Lower leg skin (tissue), 4 donors: ENCODE data around the gene KLHL15. TPM values are rescaled to one million over a fixed set of nuclear protein-coding genes. Genes with fewer than 3 reads are reported as not detected.

ENCODE experiments used
- DNase-seq, 2 donors: peaks; one replicate each; pipeline ENCODE4 v3.0.0-alpha.2; 2019; ENCODE audit warnings: low spot score in 2 of 2
- H3K4me3 ChIP-seq: fragments of 200-600 bp; sonication (generic); 2 replicates; pipeline ENCODE4 v1.5.1; 2017; ENCODE audit warnings: mild to moderate bottlenecking, low read depth; ENCODE audit not compliant: poor library complexity, severe bottlenecking
- CTCF ChIP-seq, 3 donors: fragments of 450-650 bp; IDR thresholded peaks; one replicate each; pipeline ENCODE4 v1.5.1; 2016; ENCODE audit warnings: antibody characterized with exemption in 3 of 3, mild to moderate bottlenecking in 3 of 3, moderate library complexity in 2 of 3
- POLR2A ChIP-seq, 2 donors: fragments of 450-650 bp; IDR thresholded peaks; one replicate each; pipeline ENCODE4 v1.6.1; 2016 to 2017; ENCODE audit warnings: antibody characterized with exemption in 2 of 2, mild to moderate bottlenecking in 1 of 2, moderate library complexity in 1 of 2
- WGBS, 2 donors: methylation state at CpG; one replicate each; pipeline ENCODE4 v1.1.5; 2018; 5-methylcytosine and 5-hydroxymethylcytosine counted together
- intact Hi-C: fragments of 100-400 bp; cut with DNase I; formaldehyde crosslinking; loops from one replicate; pipeline ENCODE4 v1.15.0; 2023; ENCODE audit warnings: low total_unique reads
- total RNA-seq, 4 donors: library from RNA; depleted of rRNA; stranded (reverse); fragments of >200 nt; gene quantifications; one replicate each; pipeline ENCODE4 v1.1.0, GENCODE V29; 2016

Gene KLHL15
- total RNA-seq, 4 donors from 2014 or later = 4.7 to 5.5 (median 5.3) TPM

DNA sequence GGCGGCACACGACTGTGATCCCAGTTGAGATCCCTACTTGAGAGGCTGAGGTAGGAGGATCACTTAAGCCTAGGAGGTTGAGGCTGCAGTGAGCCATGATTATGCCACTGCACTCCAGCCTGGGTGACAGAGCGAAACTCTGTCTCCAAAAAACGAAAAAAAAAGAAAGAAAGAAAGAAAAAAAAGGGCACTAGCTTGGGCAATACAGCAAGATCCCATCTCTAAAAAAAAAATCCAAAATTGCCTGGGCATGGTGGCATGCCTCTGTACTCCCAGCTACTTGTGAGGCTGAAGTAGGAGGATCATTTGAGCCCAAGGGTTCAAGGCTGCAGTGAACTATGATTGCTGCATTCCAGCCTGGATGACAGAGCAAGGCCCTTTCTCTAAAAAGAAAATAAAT, 10.7 kb upstream of the KLHL15 start:
- no peak for DNase-seq
- no peak overlapping the region for H3K4me3 ChIP-seq
- WGBS, 2 donors = 69 to 77% methylated on average over 4 of the region's 4 CpGs
- intact Hi-C loops = no loop called here
- TF ChIP-seq POLR2A (IDR thresholded peaks at IDR 0.05) = no peak
- no peak for TF ChIP-seq CTCF (IDR thresholded peaks at IDR 0.05)

DNA sequence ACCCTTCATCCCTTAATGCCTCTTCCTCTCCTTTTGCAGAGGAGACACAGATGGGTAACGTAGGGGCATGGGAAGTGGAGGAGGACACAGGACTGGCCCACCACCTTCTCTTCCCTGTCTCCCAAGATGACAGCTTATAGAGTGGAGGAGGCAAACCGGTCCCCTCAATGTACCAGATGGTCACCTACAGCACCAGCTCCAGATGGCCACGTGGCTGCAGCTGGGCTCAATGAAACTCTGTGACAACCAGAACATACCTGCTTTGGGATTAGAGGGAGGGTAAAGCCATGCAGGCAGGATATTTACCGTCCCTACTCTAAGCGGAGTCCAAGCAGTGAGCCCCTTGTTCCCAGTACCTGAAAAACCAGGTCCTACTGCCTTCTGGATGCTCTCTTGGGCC, 7.5 kb upstream of the KLHL15 start:
- no peak for DNase-seq
- no peak overlapping the region for H3K4me3 ChIP-seq
- TF ChIP-seq POLR2A (IDR thresholded peaks at IDR 0.05) (no peak), CTCF (IDR thresholded peaks at IDR 0.05) (no peak)
- intact Hi-C loops = no loop called here
- 69 to 82% methylated on average over 2 to 5 of the region's 5 CpGs for WGBS, 2 donors

DNA sequence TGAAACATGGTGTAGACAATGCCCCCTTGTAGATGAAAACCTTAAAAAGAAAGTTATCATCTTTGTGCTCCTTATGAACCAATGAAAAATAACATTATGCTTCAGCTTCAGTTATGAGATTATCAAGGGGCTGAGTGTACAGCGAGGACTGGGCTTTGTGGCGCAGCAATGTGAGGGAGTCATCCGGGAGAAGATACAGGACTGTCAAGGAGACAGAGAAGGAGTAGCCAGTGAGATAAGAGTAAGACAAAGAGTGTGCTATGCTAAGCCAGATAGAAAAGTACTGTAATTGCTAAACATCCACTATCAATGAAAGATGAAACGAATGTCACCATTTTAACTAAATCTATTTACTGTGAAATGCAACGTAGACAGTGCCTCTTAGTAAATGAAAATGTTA, 3.6 kb upstream of the KLHL15 start:
- no peak overlapping the region for H3K4me3 ChIP-seq
- no peak for TF ChIP-seq POLR2A (IDR thresholded peaks at IDR 0.05)
- no peak for TF ChIP-seq CTCF (IDR thresholded peaks at IDR 0.05)
- WGBS, 2 donors = 84 to 90% methylated on average over 5 of the region's 5 CpGs
- no peak for DNase-seq
- intact Hi-C loops = no loop called here

- intact Hi-C loops = no loop called here
- H3K4me3 ChIP-seq = no peak overlapping the region
- DNase-seq = peak in 1 of 2 donors; percentile 69
- WGBS, 2 donors = 89 to 96% methylated on average over 6 of the region's 6 CpGs
- TF ChIP-seq CTCF (IDR thresholded peaks at IDR 0.05) (no peak), POLR2A (IDR thresholded peaks at IDR 0.05) (no peak)
Observed at GRCh38 chrX:24027985-24028384, 999 bp upstream of the KLHL15 start.

GRCh38 chrX:24026432-24026831, 554 bp downstream of the KLHL15 start:
- intact Hi-C loops = no loop called here
- TF ChIP-seq POLR2A (IDR thresholded peaks at IDR 0.05) (no peak), CTCF (IDR thresholded peaks at IDR 0.05) (no peak)
- DNase-seq = no peak
- WGBS, 2 donors = 5 to 40% methylated on average over 13 of the region's 13 CpGs
- no peak overlapping the region for H3K4me3 ChIP-seq

GRCh38 chrX:24025741-24026403, 1.1 kb downstream of the KLHL15 start:
- WGBS, 2 donors = 0 to 33% methylated on average over 17 to 23 of the region's 46 CpGs
- intact Hi-C loops = no loop called here
- DNase-seq = peak in 1 of 2 donors; percentile 15
- TF ChIP-seq POLR2A (IDR thresholded peaks at IDR 0.05) = no peak
- TF ChIP-seq CTCF (IDR thresholded peaks at IDR 0.05) = no peak
- peak overlapping the region; percentile 48 for H3K4me3 ChIP-seq
